GM12878 (cell line): Measurements from ENCODE around the gene XDH. TPM values are rescaled to one million over a fixed set of nuclear protein-coding genes. Genes with fewer than 3 reads are reported as not detected.

Experiments used
- ATAC-seq: fragments of 200-7000 bp; cut with Tn5 transposase; 3 replicates; pipeline ENCODE4 v1.9.1; 2020; ENCODE audit warnings: mild to moderate bottlenecking, moderate library complexity
- BruUV-seq: library from RNA; stranded (reverse); fragments of 400-500 nt; replicated peaks from 2 replicates; lab custom pipeline; 2021; lab: Mats Ljungman, UMichigan
- CTCF ChIA-PET: fragments of 300-600 bp; sonication (Branson Sonifier 250); formaldehyde crosslinking; extraction: SDS; loops from one replicate; lab custom pipeline; 2021; ENCODE audit warnings: inconsistent platforms; lab: Yijun Ruan, JAX
- POLR2A ChIA-PET: fragments of 350-600 bp; formaldehyde crosslinking; extraction: SDS; loops from one replicate; lab custom pipeline; 2021; ENCODE audit warnings: inconsistent platforms; lab: Charles Lee
- RAD21 ChIA-PET: fragments of 300-600 bp; sonication (Branson Sonifier 250); formaldehyde crosslinking; loops from one replicate; lab custom pipeline; 2023; ENCODE audit warnings: antibody characterized with exemption; ENCODE audit not compliant: unreplicated experiment; lab: Charles Lee
- SMC1A ChIA-PET: fragments of 300-600 bp; sonication (Branson Sonifier 250); formaldehyde crosslinking; loops from one replicate; lab custom pipeline; 2023; ENCODE audit not compliant: unreplicated experiment, uncharacterized antibody; lab: Charles Lee
- DNase-seq: peaks from one replicate; pipeline ENCODE4 v3.0.0-alpha.2; 2011; ENCODE audit warnings: low read depth, low spot score
- FAIRE-seq: peaks from 3 replicates; lab custom pipeline; 2011; peaks lifted over from hg19 to GRCh38; lab: Jason Lieb, UNC
- H2AFZ ChIP-seq: 2 replicates; pipeline ENCODE4 v1.6.0; 2011; ENCODE audit warnings: low read depth, low read length, control low read depth; ENCODE audit not compliant: control insufficient read depth
- H3K27ac ChIP-seq: 2 replicates; pipeline ENCODE4 v1.5.1; 2011; ENCODE audit warnings: control low read depth; ENCODE audit not compliant: control insufficient read depth, insufficient read depth
- H3K27me3 ChIP-seq, 2 experiments: replicated peaks in 1 of 2; 2 replicates each; pipeline versions ENCODE4 v1.6.0 to v1.6.1; 2011; ENCODE audit warnings: low read length in 1 of 2; ENCODE audit not compliant: control insufficient read depth in 2 of 2, insufficient read depth in 2 of 2
- H3K36me3 ChIP-seq, 2 experiments: 2 replicates each; pipeline ENCODE4 v1.5.1; 2011; ENCODE audit warnings: low read length in 1 of 2; ENCODE audit not compliant: control insufficient read depth in 2 of 2, insufficient read depth in 2 of 2
- H3K4me1 ChIP-seq: 2 replicates; pipeline ENCODE4 v1.6.1; 2011; ENCODE audit warnings: mild to moderate bottlenecking, low read length, moderate library complexity, mixed read lengths; ENCODE audit not compliant: control insufficient read depth, insufficient read depth
- H3K4me2 ChIP-seq: 2 replicates; pipeline ENCODE4 v1.6.0; 2011; ENCODE audit warnings: control low read depth; ENCODE audit not compliant: control insufficient read depth, insufficient read depth
- H3K4me3 ChIP-seq: fragments of 200-600 bp; sonication (generic); 2 replicates; pipeline ENCODE4 v1.5.1; 2016
- H3K79me2 ChIP-seq: 2 replicates; pipeline ENCODE4 v1.6.0; 2011; ENCODE audit warnings: low read length; ENCODE audit not compliant: control insufficient read depth, insufficient read depth
- H3K9ac ChIP-seq: 2 replicates; pipeline ENCODE4 v1.8.0; 2011; ENCODE audit warnings: low read length, control low read depth, mixed read lengths; ENCODE audit not compliant: control insufficient read depth, insufficient read depth
- H3K9me3 ChIP-seq: replicated peaks from 3 replicates; pipeline ENCODE4 v1.5.1; 2011; ENCODE audit warnings: mild to moderate bottlenecking, low read length; ENCODE audit not compliant: control insufficient read depth, insufficient read depth
- H4K20me1 ChIP-seq: 2 replicates; pipeline ENCODE4 v1.6.0; 2011; ENCODE audit not compliant: control insufficient read depth, insufficient read depth
- BCL3 ChIP-seq: IDR thresholded peaks from 2 replicates; pipeline ENCODE4 v1.6.1; 2011; ENCODE audit warnings: borderline replicate concordance, low read depth, mild to moderate bottlenecking, moderate library complexity, low read length; ENCODE audit not compliant: insufficient read depth, poor library complexity, severe bottlenecking
- RAD21 ChIP-seq: IDR thresholded peaks from 2 replicates; pipeline ENCODE4 v1.6.1; 2011; ENCODE audit warnings: mild to moderate bottlenecking, low read depth, low read length, moderate library complexity; ENCODE audit not compliant: insufficient read depth
- SMC3 ChIP-seq: IDR thresholded peaks from 2 replicates; pipeline ENCODE4 v1.6.1; 2011; ENCODE audit warnings: low read length, improper control_type of control experiment, borderline replicate concordance
- WGBS: methylation state at CpG from one replicate; pipeline ENCODE4 v1.1.6; 2016; ENCODE audit warnings: low lambda C conversion rate; ENCODE audit not compliant: insufficient replicate concordance, insufficient coverage; ENCODE audit errors: missing lambda C conversion rate; 5-methylcytosine and 5-hydroxymethylcytosine counted together
- in situ Hi-C: fragments of 300-500 bp; cut with MboI; formaldehyde crosslinking; loops from 9 replicates; pipeline ENCODE4 v1.14.3; 2018; ENCODE audit warnings: mixed read lengths
- intact Hi-C: fragments of 100-400 bp; cut with micrococcal nuclease; formaldehyde crosslinking; loops from one replicate; pipeline ENCODE4 v1.14.2; 2022; ENCODE audit not compliant: unreplicated experiment
- polyA plus RNA-seq, 11 experiments: library from polyadenylated mRNA; depleted of rRNA in 4 of 11; unstranded in 6 of 11; stranded (reverse) in 5 of 11; fragments of >200 nt; fragmentation: Nextera tagmentation in 4 of 11; fragmentation: Illumina TruSeq in 1 of 11; extraction: Ambion mirVana in 4 of 11; extraction: Trizol in 1 of 11; gene quantifications; 1 replicate in 1 of 11; 2 replicates in 10 of 11; pipeline versions ENCODE4 v1.2.1 to v1.2.3, GENCODE V29; 2011 to 2016; ENCODE audit warnings: inconsistent platforms in 2 of 11, missing spikeins in 2 of 11, low read depth in 1 of 11
- total RNA-seq, 4 experiments: library from RNA; depleted of rRNA in 3 of 4; stranded (reverse); fragments of >200 nt in 3 of 4; fragmentation: Illumina TruSeq in 1 of 4; extraction: Trizol in 1 of 4; gene quantifications; 2 replicates each; pipeline versions ENCODE4 v1.2.1 to v1.2.3, GENCODE V29; 2013 to 2021
- TF ChIP-seq, protein P1 (sequence below): fragments of 450-650 bp; IDR thresholded peaks from 2 replicates; pipeline ENCODE4 v1.6.1; 2017; ENCODE audit warnings: borderline replicate concordance
- TF ChIP-seq, protein P2 (sequence below), 3 experiments: IDR thresholded peaks in 2 of 3; conservative IDR thresholded peaks in 1 of 3; 2 replicates each; pipeline ENCODE4 v1.5.1; 2011; ENCODE audit warnings: low read depth in 3 of 3, low read length in 3 of 3, mild to moderate bottlenecking in 3 of 3, control low read depth in 2 of 3, moderate library complexity in 2 of 3, inconsistent platforms in 1 of 3, mixed read lengths in 1 of 3; ENCODE audit not compliant: control insufficient read depth in 2 of 3, insufficient read depth in 1 of 3; ENCODE audit errors: extremely low read depth in 1 of 3

XDH gene
- total and polyA plus RNA-seq, 10 of the 15 experiments (the other 5 are each of a cell fraction or from before 2014, with no cell fraction given) = 0.01 TPM; not detected in 9

DNA sequence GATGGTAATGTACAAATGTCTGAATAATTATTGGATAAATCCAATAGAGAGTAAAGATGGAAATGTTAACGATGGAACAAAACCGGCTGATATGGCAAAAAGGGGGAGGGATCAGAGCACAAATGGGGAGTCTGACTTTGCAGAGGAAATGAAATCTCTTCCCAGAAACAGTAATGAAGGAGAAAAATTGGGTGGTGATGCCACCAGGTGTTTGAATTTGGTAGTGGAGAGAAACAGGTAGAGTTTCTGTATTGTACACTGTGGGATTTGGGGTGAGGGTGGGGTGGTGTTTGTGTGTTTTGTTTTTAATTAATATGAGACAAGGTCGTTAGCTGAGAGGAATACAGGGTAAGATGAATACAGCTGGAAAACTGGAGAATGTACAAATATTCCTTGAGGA is 20.4 kb upstream of the XDH start:
- H3K27me3 ChIP-seq = no peaks in the 10 kb centered on the region
- TF ChIP-seq BCL3 (no peak), SMC3 (peak; percentile 28; the same call in 1 of the 2 replicates), RAD21 (peak; percentile 28; the same call in 1 of the 2 replicates)
- TF ChIP-seq, protein P1, sequence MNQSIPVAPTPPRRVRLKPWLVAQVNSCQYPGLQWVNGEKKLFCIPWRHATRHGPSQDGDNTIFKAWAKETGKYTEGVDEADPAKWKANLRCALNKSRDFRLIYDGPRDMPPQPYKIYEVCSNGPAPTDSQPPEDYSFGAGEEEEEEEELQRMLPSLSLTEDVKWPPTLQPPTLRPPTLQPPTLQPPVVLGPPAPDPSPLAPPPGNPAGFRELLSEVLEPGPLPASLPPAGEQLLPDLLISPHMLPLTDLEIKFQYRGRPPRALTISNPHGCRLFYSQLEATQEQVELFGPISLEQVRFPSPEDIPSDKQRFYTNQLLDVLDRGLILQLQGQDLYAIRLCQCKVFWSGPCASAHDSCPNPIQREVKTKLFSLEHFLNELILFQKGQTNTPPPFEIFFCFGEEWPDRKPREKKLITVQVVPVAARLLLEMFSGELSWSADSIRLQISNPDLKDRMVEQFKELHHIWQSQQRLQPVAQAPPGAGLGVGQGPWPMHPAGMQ = no peak
- TF ChIP-seq, protein P2, sequence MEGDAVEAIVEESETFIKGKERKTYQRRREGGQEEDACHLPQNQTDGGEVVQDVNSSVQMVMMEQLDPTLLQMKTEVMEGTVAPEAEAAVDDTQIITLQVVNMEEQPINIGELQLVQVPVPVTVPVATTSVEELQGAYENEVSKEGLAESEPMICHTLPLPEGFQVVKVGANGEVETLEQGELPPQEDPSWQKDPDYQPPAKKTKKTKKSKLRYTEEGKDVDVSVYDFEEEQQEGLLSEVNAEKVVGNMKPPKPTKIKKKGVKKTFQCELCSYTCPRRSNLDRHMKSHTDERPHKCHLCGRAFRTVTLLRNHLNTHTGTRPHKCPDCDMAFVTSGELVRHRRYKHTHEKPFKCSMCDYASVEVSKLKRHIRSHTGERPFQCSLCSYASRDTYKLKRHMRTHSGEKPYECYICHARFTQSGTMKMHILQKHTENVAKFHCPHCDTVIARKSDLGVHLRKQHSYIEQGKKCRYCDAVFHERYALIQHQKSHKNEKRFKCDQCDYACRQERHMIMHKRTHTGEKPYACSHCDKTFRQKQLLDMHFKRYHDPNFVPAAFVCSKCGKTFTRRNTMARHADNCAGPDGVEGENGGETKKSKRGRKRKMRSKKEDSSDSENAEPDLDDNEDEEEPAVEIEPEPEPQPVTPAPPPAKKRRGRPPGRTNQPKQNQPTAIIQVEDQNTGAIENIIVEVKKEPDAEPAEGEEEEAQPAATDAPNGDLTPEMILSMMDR (IDR thresholded peaks at IDR 0.05 in 2 of 3, conservative IDR thresholded peaks at IDR 0.05 in 1 of 3; ENCODE audit: control insufficient read depth in 2 of 3, extremely low read depth in 1 of 3, insufficient read depth in 1 of 3, low read depth in 3 of 3, low read length in 3 of 3) = peak in 1 of 3 experiments; percentile 26; a peak in 1 of 6 replicates
- ATAC-seq (peak; percentile 49; the same call in 2 of the 3 replicates), DNase-seq (no peak), FAIRE-seq (no peak)
- H4K20me1 ChIP-seq = no peaks in the 10 kb centered on the region
- BruUV-seq = no TSS peak
- no peaks in the 10 kb centered on the region for H3K79me2 ChIP-seq
- H2AFZ ChIP-seq = no peak overlapping the region
- ChIA-PET CTCF (no interaction called here), SMC1A (no interaction called here), RAD21 (no interaction called here), POLR2A (no interaction called here)
- no peaks in the 10 kb centered on the region for H3K36me3 ChIP-seq
- in situ Hi-C loops (no loop called here), intact Hi-C loops (loop anchor here (10.0 kb wide), 1 partner anchor 720 kb away; no protein-coding TSS in a partner anchor)
- WGBS = 39% methylated on average over 3 of the region's 3 CpGs
- no peak overlapping the region for H3K4me3 ChIP-seq
- no peak overlapping the region for H3K9ac ChIP-seq
- no peak overlapping the region for H3K4me2 ChIP-seq
- no peak overlapping the region for H3K27ac ChIP-seq
- no peaks in the 10 kb centered on the region for H3K4me1 ChIP-seq
- H3K9me3 ChIP-seq = no peaks in the 10 kb centered on the region
